ENCODE measurements around the gene PLEKHN1. TPM values are rescaled to one million over a fixed set of nuclear protein-coding genes. Genes with fewer than 3 reads are reported as not detected.

Gene PLEKHN1
- total RNA-seq, 6 experiments from 2014 or later, result 0.11 to 2.4 (median 0.26) TPM; not detected in 1

GRCh38 chr1:942411-942821 lies 23.9 kb upstream of the PLEKHN1 start:
- intact Hi-C loops (cut with DNase I), result no loop called here
- WGBS (ENCODE audit: insufficient coverage, low coverage, low lambda C conversion rate, missing lambda C conversion rate), result 0% methylated on average over 10 of the region's 48 CpGs
- no peak for DNase-seq
- peaks cover 0 to 16% of the 10 kb centered on the region in 2 donors for H3K27me3 ChIP-seq
- ATAC-seq, result no peak
- TF ChIP-seq, protein P1, sequence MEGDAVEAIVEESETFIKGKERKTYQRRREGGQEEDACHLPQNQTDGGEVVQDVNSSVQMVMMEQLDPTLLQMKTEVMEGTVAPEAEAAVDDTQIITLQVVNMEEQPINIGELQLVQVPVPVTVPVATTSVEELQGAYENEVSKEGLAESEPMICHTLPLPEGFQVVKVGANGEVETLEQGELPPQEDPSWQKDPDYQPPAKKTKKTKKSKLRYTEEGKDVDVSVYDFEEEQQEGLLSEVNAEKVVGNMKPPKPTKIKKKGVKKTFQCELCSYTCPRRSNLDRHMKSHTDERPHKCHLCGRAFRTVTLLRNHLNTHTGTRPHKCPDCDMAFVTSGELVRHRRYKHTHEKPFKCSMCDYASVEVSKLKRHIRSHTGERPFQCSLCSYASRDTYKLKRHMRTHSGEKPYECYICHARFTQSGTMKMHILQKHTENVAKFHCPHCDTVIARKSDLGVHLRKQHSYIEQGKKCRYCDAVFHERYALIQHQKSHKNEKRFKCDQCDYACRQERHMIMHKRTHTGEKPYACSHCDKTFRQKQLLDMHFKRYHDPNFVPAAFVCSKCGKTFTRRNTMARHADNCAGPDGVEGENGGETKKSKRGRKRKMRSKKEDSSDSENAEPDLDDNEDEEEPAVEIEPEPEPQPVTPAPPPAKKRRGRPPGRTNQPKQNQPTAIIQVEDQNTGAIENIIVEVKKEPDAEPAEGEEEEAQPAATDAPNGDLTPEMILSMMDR (IDR thresholded peaks at IDR 0.05), result no peak
- no peak for TF ChIP-seq POLR2A (IDR thresholded peaks at IDR 0.05)
- H3K4me1 ChIP-seq, result peaks cover 0 to 18% (median 6%) of the 10 kb centered on the region in 4 donors
- H3K27ac ChIP-seq, result peak overlapping the region in 1 of 3 donors; percentile 60
- H3K9me3 ChIP-seq, result no peaks in the 10 kb centered on the region
- peaks cover 0 to 5% (median 0%) of the 10 kb centered on the region in 4 donors for H3K36me3 ChIP-seq
- H3K4me3 ChIP-seq, result peak overlapping the region; percentile 21 to 30 (median 27)

DNA sequence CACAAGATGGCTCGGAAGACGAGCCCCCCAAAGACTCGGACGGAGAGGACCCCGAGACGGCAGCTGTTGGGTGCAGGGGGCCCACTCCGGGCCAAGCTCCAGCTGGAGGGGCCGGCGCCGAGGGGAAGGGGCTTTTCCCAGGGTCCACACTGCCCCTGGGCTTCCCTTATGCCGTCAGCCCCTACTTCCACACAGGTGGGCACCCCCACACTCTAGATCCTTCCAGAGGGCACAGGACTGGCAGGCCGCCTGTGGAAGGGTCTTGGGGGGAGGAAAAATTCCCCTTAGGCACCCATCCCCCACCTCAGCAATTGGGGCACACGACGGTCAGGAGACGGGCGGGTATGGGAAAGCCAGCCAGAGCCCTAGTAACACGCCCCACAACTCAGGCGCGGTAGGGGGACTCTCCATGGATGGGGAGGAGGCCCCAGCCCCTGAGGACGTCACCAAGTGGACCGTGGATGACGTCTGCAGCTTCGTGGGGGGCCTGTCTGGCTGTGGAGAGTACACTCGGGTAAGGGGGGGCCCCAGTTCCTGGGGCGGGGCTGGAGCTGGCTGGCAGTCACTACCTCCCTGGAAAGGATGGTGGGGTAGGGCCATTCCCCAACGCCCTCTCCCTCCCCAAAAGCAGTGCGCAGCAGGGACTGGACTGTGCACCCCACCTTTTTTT lies 23.3 kb upstream of the PLEKHN1 start:
- no peak for TF ChIP-seq POLR2A (IDR thresholded peaks at IDR 0.05)
- TF ChIP-seq, protein P1 (IDR thresholded peaks at IDR 0.05), result no peak
- Histone ChIP-seq H3K27me3 (peaks cover 0 to 16% of the 10 kb centered on the region in 2 donors), H3K36me3 (peaks cover 0 to 10% (median 0%) of the 10 kb centered on the region in 4 donors), H3K4me3 (peak overlapping the region in 2 of 3 donors; percentile 27 to 30), H3K27ac (peak overlapping the region in 1 of 3 donors; percentile 60), H3K9me3 (no peaks in the 10 kb centered on the region), H3K4me1 (peaks cover 0 to 18% (median 6%) of the 10 kb centered on the region in 4 donors)
- DNase-seq (no peak), ATAC-seq (no peak)
- intact Hi-C loops (cut with DNase I), result no loop called here
- WGBS (ENCODE audit: insufficient coverage, low coverage, low lambda C conversion rate, missing lambda C conversion rate), result 13% methylated on average over 3 of the region's 27 CpGs

DNA sequence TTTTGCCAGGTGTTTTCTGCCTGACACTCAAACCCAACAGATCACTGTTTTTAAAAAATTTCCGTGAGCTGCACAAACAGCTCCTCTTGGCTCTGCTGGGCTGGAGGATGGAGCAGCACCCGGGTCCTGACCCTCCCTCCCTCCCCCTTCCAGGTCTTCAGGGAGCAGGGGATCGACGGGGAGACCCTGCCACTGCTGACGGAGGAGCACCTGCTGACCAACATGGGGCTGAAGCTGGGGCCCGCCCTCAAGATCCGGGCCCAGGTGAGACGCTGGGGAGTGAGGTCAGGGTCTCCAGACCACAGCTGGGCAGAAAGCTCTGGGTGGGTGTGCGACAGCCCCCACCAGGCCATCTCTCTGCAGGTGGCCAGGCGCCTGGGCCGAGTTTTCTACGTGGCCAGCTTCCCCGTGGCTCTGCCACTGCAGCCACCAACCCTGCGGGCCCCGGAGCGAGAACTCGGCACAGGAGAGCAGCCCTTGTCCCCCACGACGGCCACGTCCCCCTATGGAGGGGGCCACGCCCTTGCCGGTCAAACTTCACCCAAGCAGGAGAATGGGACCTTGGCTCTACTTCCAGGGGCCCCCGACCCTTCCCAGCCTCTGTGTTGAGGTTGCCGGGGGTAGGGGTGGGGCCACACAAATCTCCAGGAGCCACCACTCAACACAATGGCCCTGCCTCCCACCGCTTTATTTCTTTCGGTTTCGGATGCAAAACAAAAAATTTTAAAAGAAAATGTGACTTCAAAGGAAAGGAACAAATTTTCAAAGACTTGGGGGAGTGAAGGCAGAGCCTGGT lies 22.5 kb upstream of the PLEKHN1 start:
- peaks cover 0 to 18% (median 6%) of the 10 kb centered on the region in 4 donors for H3K4me1 ChIP-seq
- 58% methylated on average over 6 of the region's 27 CpGs for WGBS (ENCODE audit: insufficient coverage, low coverage, low lambda C conversion rate, missing lambda C conversion rate)
- ATAC-seq, result no peak
- no peak overlapping the region for H3K4me3 ChIP-seq
- intact Hi-C loops (cut with DNase I), result no loop called here
- TF ChIP-seq POLR2A (IDR thresholded peaks at IDR 0.05), result no peak
- TF ChIP-seq, protein P1 (IDR thresholded peaks at IDR 0.05), result no peak
- DNase-seq, result no peak
- peaks cover 0 to 15% of the 10 kb centered on the region in 2 donors for H3K27me3 ChIP-seq
- H3K36me3 ChIP-seq, result peaks cover 0 to 14% (median 0%) of the 10 kb centered on the region in 4 donors
- H3K9me3 ChIP-seq, result no peaks in the 10 kb centered on the region
- no peak overlapping the region for H3K27ac ChIP-seq

- intact Hi-C loops (cut with DNase I), result no loop called here
- no peak for DNase-seq
- no peak overlapping the region for H3K27ac ChIP-seq
- H3K4me3 ChIP-seq, result no peak overlapping the region
- peaks cover 0 to 16% (median 3%) of the 10 kb centered on the region in 4 donors for H3K36me3 ChIP-seq
- 64% methylated on average over 14 of the region's 28 CpGs for whole genome bisulfite sequencing (ENCODE audit: insufficient coverage, low coverage, low lambda C conversion rate, missing lambda C conversion rate)
- H3K27me3 ChIP-seq, result peaks cover 0 to 7% of the 10 kb centered on the region in 2 donors
- no peak for ATAC-seq
- no peak for TF ChIP-seq POLR2A (IDR thresholded peaks at IDR 0.05)
- TF ChIP-seq, protein P1 (IDR thresholded peaks at IDR 0.05), result no peak
- H3K9me3 ChIP-seq, result no peaks in the 10 kb centered on the region
- peaks cover 0 to 18% (median 6%) of the 10 kb centered on the region in 4 donors for H3K4me1 ChIP-seq
These were observed 21.6 kb upstream of the PLEKHN1 start for GRCh38 chr1:944341-945325.

Data from right lobe of liver (tissue), 6 donors.